Measurements from ENCODE around the gene KNDC1.
"Not testable (repeated sequence)": the region's sequence is repeated elsewhere in the genome, so short reads cannot be mapped to it uniquely, and the experiment has no call there.

The KNDC1 gene

GRCh38 chr10:133139551-133140065, 20.4 kb upstream of the KNDC1 start:
- in situ Hi-C loops (cut with MboI; ENCODE audit: low sequenced_read_pairs), result no loop called here

- in situ Hi-C loops (cut with MboI; ENCODE audit: low sequenced_read_pairs), result no loop called here
These were observed 19.4 kb upstream of the KNDC1 start for GRCh38 chr10:133140417-133141143.

- in situ Hi-C loops (cut with MboI; ENCODE audit: low sequenced_read_pairs), result no loop called here
These were observed 18.7 kb upstream of the KNDC1 start for GRCh38 chr10:133141144-133141957.

DNA sequence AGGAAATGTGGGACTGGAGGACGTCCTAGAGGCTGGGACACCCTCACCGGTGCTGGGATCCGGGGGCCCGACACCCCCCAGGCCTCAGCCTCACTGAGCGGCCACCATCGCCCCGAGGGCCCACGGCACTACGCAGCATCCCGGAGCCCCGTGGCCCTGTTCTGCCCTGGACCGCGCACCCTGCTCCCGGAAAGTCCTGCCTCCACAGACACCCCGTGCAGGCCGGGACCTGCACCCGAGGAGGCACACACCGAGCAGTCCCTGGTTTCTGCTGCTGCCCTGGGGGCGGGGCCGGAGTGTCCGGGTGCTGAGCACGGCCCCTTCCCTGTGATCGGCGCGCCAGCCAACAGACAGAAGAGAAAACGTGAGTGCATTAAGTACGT, 18.1 kb upstream of the KNDC1 start:
- in situ Hi-C loops (cut with MboI; ENCODE audit: low sequenced_read_pairs), result no loop called here

GRCh38 chr10:133142523-133143199, 17.4 kb upstream of the KNDC1 start:
- in situ Hi-C loops (cut with MboI; ENCODE audit: low sequenced_read_pairs), result no loop called here

GRCh38 chr10:133143200-133143533, 16.9 kb upstream of the KNDC1 start:
- in situ Hi-C loops (cut with MboI; ENCODE audit: low sequenced_read_pairs), result no loop called here

GRCh38 chr10:133143546-133143945, 16.5 kb upstream of the KNDC1 start:
- in situ Hi-C loops (cut with MboI; ENCODE audit: low sequenced_read_pairs), result no loop called here

GRCh38 chr10:133144771-133145170, 15.2 kb upstream of the KNDC1 start:
- in situ Hi-C loops (cut with MboI; ENCODE audit: low sequenced_read_pairs), result no loop called here

DNA sequence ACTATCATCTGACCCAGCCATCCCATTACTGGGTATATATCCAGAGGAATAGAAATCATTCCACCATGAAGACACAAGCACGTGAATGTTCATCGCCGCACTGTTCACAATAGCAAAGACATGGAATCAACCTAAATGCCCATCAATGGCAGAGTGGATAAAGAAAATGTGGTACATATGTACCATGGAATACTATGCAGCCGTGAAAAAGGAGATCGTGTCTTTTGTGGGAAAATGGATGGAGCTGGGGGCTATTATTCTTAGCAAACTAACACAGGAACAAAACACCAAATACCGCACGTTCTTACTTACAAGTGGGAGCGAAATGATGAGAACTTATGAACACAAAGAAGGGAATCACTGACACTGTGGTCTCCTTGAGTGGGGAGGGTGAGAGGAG, 9.8 kb upstream of the KNDC1 start:
- in situ Hi-C loops (cut with MboI; ENCODE audit: low sequenced_read_pairs), result no loop called here

DNA sequence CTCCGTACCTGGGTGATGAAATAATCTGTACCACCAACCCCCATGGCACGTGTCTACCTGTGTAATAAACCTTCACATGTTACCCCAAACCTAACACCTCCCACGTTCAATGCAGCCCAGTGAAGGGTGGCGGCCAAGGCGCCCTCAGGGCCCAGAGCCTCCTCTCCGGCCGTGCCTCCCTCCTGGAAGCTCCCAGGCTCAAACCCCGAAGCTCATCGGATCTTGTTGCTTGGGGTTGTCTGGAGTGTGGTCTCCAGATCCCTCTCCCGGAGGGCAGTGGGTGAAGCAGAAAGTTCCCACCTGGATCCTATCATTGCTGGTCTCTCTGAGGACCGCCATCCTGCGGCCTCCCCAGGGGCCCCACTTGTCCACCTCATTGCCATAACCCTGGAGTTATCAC, 9.4 kb upstream of the KNDC1 start:
- in situ Hi-C loops (cut with MboI; ENCODE audit: low sequenced_read_pairs), result no loop called here

- in situ Hi-C loops (cut with MboI; ENCODE audit: low sequenced_read_pairs), result not testable (repeated sequence)
These were observed 8.9 kb upstream of the KNDC1 start for GRCh38 chr10:133151071-133151470.

DNA sequence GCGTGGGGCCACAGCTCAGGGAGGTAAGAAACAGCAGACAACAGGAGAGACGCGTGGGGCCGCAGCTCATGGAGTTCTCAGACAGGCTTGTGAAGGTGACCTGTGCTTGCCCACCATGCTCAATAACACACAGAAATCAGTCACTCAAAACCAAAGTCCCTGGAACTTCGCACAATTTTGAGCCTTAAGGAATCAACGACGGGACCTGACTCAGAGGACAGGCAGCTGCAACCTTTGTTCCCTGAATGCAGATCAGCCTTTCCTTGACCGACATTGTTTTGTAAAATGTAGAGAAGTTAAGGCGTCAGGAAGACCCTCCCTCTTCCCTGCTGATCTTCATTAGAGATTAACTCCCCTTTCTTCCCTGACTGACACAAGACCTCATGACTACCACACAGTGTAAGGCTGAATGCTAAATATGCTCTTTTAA, 8.5 kb upstream of the KNDC1 start:
- in situ Hi-C loops (cut with MboI; ENCODE audit: low sequenced_read_pairs), result no loop called here

DNA sequence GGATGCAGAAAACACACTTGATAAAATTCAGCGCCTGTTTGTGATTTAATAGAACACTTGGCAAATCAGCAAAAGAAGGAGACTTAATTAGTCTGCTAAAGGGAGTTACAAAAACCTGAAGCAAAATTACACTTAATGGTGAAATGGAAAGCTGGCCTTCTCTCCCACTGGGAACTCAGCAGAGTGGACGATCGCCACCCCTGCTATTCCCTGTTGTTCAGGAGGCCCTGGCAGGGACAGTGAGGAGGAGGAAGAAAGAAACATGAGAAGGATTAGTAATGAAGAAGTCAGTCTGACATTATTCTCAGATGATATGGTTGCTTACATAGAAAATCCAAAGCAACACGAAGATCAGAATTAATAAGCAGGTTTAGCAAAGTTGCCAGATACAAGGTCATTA, 5.6 kb upstream of the KNDC1 start:
- in situ Hi-C loops (cut with MboI; ENCODE audit: low sequenced_read_pairs), result no loop called here

GRCh38 chr10:133154996-133155778, 4.8 kb upstream of the KNDC1 start:
- in situ Hi-C loops (cut with MboI; ENCODE audit: low sequenced_read_pairs), result no loop called here

GRCh38 chr10:133156674-133157579, 3.1 kb upstream of the KNDC1 start:
- in situ Hi-C loops (cut with MboI; ENCODE audit: low sequenced_read_pairs), result no loop called here

DNA sequence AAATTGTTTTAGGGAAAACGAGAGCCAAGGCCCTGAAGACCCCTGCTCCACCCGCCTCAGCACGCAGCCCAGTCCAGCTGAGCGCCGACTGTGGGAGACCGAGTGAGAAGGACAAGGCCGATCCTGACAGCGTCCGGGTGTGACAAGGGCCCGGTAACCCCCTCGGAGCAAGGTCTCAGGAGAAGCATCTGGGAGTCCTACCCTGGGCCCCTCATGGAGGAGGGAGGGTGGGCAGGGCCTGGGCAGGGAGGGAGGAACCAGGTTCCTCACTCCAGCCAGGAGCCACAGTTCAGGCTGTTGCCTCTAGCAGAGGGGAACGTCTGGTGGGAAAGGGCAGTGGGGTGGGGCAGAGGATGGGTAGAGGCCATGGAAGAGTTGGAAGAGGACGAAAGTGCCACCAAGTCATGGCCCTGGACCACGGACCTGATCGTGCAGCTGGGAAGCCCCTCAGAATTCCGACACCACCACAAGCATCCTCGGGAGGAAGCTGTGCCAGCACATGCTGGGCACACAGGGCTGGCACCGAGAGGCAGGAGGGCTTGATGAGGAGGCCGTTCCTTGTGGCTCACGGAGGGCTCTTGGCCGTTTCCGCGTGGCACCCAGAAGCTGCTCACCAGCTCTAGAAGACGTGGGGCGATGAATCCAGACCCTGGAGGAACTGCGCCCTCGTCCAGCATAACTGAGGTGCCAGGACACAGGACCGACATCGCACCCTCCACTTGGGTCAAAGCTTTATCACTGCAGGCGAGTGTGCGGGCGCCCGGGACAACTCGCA, 2.2 kb upstream of the KNDC1 start:
- in situ Hi-C loops (cut with MboI; ENCODE audit: low sequenced_read_pairs), result no loop called here

GRCh38 chr10:133158437-133158755, 1.6 kb upstream of the KNDC1 start:
- in situ Hi-C loops (cut with MboI; ENCODE audit: low sequenced_read_pairs), result no loop called here

- in situ Hi-C loops (cut with MboI; ENCODE audit: low sequenced_read_pairs), result no loop called here
These were observed 1.0 kb upstream of the KNDC1 start for GRCh38 chr10:133158756-133159610.
